ENCODE results near the gene FOXJ3.

DNA sequence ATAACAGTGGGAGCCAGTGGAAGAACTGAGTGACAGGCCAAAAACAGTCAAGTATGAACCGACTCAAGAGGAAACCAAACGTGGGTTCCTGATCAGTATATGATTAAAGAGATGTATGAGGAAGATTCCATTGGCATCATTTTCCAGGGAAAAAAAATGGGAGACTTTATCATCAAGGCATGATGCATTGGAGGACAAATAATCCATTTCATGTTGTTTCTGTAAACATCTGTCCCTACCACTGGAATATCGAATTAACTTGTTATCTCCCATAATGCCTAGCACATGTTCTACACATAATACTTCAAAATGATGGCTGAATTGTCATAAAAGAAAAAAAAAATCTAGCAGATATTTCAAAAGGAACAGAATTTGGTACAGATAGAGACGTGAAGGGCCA, 13.3 kb downstream of the FOXJ3 start:
- TF ChIP-seq, protein P1, sequence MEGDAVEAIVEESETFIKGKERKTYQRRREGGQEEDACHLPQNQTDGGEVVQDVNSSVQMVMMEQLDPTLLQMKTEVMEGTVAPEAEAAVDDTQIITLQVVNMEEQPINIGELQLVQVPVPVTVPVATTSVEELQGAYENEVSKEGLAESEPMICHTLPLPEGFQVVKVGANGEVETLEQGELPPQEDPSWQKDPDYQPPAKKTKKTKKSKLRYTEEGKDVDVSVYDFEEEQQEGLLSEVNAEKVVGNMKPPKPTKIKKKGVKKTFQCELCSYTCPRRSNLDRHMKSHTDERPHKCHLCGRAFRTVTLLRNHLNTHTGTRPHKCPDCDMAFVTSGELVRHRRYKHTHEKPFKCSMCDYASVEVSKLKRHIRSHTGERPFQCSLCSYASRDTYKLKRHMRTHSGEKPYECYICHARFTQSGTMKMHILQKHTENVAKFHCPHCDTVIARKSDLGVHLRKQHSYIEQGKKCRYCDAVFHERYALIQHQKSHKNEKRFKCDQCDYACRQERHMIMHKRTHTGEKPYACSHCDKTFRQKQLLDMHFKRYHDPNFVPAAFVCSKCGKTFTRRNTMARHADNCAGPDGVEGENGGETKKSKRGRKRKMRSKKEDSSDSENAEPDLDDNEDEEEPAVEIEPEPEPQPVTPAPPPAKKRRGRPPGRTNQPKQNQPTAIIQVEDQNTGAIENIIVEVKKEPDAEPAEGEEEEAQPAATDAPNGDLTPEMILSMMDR (IDR thresholded peaks at IDR 0.05; ENCODE audit: poor library complexity) = no peak
- TF ChIP-seq EZH2 (IDR thresholded peaks at IDR 0.05; ENCODE audit: borderline replicate concordance) (no peak), EZH2phosphoT487 (IDR thresholded peaks at IDR 0.05; ENCODE audit: low read depth, severe bottlenecking, unreplicated experiment) (no peak)
